AG04450 (cell line): ENCODE data around the gene MYO15A. TPM values are rescaled to one million over a fixed set of nuclear protein-coding genes. Genes with fewer than 3 reads are reported as not detected.
"Not testable (repeated sequence)": the region's sequence is repeated elsewhere in the genome, so short reads cannot be mapped to it uniquely, and the experiment has no call there.

Experiments
- CTCF ChIA-PET: fragments of 300-600, 350-600 bp; formaldehyde crosslinking; extraction: SDS; loops from one replicate; lab custom pipeline; 2022; ENCODE audit warnings: antibody characterized with exemption, inconsistent platforms; lab: Charles Lee
- POLR2A ChIA-PET: fragments of 350-600 bp; formaldehyde crosslinking; extraction: SDS; loops from one replicate; lab custom pipeline; 2021; ENCODE audit warnings: antibody characterized with exemption, inconsistent platforms; lab: Yijun Ruan, JAX
- DNase-seq: peaks from one replicate; pipeline ENCODE4 v3.0.0-alpha.2; 2011; ENCODE audit warnings: low read depth, low spot score
- H3K27ac ChIP-seq: one replicate; pipeline ENCODE4 v1.5.1; 2012; ENCODE audit warnings: low read depth, low read length, control low read depth
- H3K27me3 ChIP-seq: one replicate; pipeline ENCODE4 v1.6.0; 2012; ENCODE audit warnings: low read length; ENCODE audit not compliant: control insufficient read depth, insufficient read depth
- H3K4me3 ChIP-seq: 2 replicates; pipeline ENCODE4 v1.5.1; 2011; ENCODE audit warnings: mild to moderate bottlenecking, low read depth, low read length, control low read depth
- H3K9me3 ChIP-seq: 2 replicates; pipeline ENCODE4 v1.5.1; 2012; ENCODE audit warnings: low read length; ENCODE audit not compliant: control insufficient read depth, insufficient read depth
- CTCF ChIP-seq: IDR thresholded peaks from 2 replicates; pipeline ENCODE4 v1.5.1; 2011; ENCODE audit warnings: low read depth, low read length, control low read depth, inconsistent platforms
- polyA plus RNA-seq: library from polyadenylated mRNA; depleted of rRNA; stranded (reverse); fragments of >200 nt; gene quantifications from 2 replicates; pipeline ENCODE4 v1.2.3, GENCODE V29; 2011

The MYO15A gene
- polyA plus RNA-seq, 1 experiment: 0.19 TPM

GRCh38 chr17:18213666-18214270 is 105.2 kb downstream of the MYO15A start:
- no peaks in the 10 kb centered on the region for H3K9me3 ChIP-seq
- no peak overlapping the region for H3K27ac ChIP-seq
- H3K27me3 ChIP-seq: no peaks in the 10 kb centered on the region
- H3K4me3 ChIP-seq: no peak overlapping the region
- no peak for DNase-seq
- no peak for TF ChIP-seq CTCF
- CTCF ChIA-PET: interaction anchor here (0.7 kb wide), 1 partner anchor 118 kb away, joined by 6 read pairs; no protein-coding TSS in a partner anchor
- POLR2A ChIA-PET: interaction anchor here (0.6 to 1.3 kb wide), 2 partner anchors 10 to 99 kb away, joined by 4 to 8 read pairs; no protein-coding TSS in a partner anchor

GRCh38 chr17:18216906-18217305 is 108.3 kb downstream of the MYO15A start:
- H3K27me3 ChIP-seq, DNase-seq, H3K9me3 ChIP-seq, H3K4me3 ChIP-seq, H3K27ac ChIP-seq, POLR2A ChIA-PET: not testable (repeated sequence)
- CTCF ChIA-PET: interaction anchor here (0.6 to 0.7 kb wide), 2 partner anchors 68 to 129 kb away, joined by 5 read pairs; no protein-coding TSS in a partner anchor

- ChIA-PET POLR2A (interaction anchor here (1.0 kb wide), 1 partner anchor 34 kb away, joined by 3 read pairs; the partner anchor contains the start of gene ALKBH5), CTCF (interaction anchor here (0.5 to 0.9 kb wide), 6 partner anchors 11 to 128 kb away, joined by 3 to 5 read pairs (median 4); no protein-coding TSS in a partner anchor)
- no peak overlapping the region for H3K27ac ChIP-seq
- TF ChIP-seq CTCF: peak; percentile 96
- no peak for DNase-seq
- H3K9me3 ChIP-seq: no peaks in the 10 kb centered on the region
- H3K4me3 ChIP-seq: no peak overlapping the region
- no peaks in the 10 kb centered on the region for H3K27me3 ChIP-seq
Measured at GRCh38 chr17:18217412-18218015, 109.0 kb downstream of the MYO15A start.

- POLR2A ChIA-PET: no interaction called here
- no peak for DNase-seq
- H3K27ac ChIP-seq: no peak overlapping the region
Measured at GRCh38 chr17:18218756-18219415, 110.3 kb downstream of the MYO15A start.

More at GRCh38 chr17:18218756-18219415, 110.3 kb downstream of the MYO15A start:
- Histone ChIP-seq H3K9me3 (no peaks in the 10 kb centered on the region), H3K27me3 (no peaks in the 10 kb centered on the region), H3K4me3 (no peak overlapping the region)
- CTCF ChIA-PET: interaction anchor here (0.8 to 1.5 kb wide), 2 partner anchors 8 to 25 kb away, joined by 3 read pairs; no protein-coding TSS in a partner anchor
- no peak for TF ChIP-seq CTCF
